GM19467 (cell line): Measurements from ENCODE around the gene ART5.

ENCODE experiments used
- ATAC-seq: cut with Tn5 transposase; IDR thresholded peaks from one replicate; pipeline ENCODE4 v1.9.1; 2021; ENCODE audit warnings: mild to moderate bottlenecking, moderate library complexity; ENCODE audit not compliant: unreplicated experiment

ART5 gene, protein sequence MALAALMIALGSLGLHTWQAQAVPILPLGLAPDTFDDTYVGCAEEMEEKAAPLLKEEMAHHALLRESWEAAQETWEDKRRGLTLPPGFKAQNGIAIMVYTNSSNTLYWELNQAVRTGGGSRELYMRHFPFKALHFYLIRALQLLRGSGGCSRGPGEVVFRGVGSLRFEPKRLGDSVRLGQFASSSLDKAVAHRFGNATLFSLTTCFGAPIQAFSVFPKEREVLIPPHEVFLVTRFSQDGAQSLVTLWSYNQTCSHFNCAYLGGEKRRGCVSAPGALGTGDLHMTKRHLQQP

DNA sequence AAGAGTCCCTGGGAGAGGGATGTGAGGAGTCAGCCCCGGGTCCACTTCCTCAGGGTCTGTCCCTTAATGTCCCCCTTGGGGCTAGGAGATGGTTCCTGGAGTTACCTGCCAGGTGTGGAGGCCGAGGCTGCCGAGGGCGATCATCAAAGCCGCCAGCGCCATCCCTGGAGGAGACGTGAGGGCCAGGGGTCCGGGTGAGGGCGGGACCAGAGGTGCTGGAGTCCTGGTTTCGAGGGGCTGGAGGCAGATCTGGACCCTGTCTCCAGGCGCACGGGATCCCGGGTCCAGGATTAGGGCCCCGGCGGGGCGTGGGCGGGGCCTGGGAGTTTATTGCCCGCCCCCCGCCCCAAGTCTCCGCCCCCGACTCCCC is at the start of gene ART5:
ART5 (minus strand) TSS at position 292 of the 370 bp plus-strand sequence; CDS start at position 162, 130 bp downstream.
- no peak for ATAC-seq

DNA sequence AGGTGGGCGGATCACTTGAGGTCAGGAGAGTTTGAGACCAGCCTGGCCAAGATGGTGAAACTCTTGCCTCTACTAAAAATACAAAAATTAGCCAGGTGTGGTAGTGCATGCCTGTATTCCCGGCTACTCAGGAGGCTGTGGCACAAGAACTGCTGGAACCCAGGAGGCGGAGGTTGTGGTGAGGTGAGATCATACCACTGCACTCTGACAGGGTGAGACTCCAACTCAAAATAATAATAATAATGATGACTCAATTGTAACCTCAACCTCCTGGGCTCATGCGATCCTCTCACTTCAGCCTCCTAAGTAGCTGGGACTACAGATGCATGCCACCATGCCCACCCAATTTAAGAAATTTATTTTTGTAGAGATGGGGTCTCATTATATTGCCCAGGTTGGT is 45.0 kb upstream of the ART5 start:
- ATAC-seq, result no peak

DNA sequence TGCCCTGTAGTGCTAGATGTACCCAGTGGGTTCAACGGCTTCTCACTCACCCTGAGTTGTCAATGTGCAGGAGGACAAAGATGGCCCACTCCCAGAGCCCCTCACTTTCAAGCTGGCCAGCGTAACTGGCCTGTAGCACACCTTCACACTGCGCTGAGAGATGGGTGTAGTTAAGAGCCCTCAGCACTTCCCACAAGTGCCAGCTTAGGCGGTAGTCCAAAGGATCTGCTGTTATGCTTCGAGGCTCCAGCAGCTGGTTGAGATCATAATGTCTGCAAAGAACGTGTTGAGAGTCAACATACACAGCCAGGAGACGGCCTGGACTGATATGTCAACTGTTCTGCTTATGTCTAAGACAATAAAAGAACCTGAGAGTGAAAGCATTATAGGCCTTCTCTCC is 44.1 kb upstream of the ART5 start:
- ATAC-seq, result no peak

DNA sequence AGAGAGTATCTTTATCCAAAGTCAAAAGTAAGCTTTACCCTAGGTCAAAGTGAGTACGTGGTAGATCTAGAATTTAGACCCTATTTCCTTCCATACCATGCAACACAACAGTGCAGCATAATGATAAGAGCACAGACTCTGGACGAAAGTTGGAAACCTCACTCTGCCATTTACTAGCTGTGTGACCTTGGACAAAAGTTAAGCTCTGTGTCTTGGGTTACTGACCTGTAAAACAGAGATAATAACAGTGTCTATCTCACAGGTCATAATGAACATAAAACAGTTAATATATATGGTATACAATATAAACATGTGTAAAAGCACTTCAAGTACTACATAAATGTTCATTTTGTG is 43.0 kb upstream of the ART5 start:
- ATAC-seq, result no peak

DNA sequence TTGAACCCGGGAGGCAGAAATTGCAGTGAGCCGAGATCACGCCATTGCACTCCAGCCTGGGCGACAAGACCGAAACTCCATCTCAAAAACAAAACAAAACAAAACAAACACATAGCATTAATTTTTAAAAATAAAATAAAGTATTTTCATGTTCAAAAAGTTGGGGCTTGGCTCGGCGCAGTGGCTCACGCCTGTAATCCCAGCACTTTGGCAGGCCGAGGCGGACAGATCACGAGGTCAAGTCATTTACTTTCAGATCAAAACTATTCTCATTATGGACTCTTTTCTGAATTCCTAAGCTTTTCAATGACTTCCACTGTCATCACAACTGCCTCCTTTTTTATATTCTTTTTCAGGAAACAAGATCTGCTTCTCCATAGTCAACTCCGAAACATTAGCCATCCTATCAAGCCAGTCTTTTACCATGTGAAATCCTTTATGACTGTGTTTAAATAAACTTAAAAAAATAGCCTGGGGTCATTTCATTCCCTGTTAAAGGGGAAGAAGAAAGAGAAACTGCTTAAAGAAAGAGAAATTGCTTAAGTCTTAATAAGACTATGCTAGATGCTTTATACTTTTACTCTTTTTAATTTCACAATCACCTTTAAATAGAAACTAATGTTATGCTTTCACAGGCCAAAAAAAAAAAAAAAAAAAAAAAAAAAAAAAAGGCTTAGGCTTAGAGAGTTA is 42.5 kb upstream of the ART5 start:
- ATAC-seq, result no peak

DNA sequence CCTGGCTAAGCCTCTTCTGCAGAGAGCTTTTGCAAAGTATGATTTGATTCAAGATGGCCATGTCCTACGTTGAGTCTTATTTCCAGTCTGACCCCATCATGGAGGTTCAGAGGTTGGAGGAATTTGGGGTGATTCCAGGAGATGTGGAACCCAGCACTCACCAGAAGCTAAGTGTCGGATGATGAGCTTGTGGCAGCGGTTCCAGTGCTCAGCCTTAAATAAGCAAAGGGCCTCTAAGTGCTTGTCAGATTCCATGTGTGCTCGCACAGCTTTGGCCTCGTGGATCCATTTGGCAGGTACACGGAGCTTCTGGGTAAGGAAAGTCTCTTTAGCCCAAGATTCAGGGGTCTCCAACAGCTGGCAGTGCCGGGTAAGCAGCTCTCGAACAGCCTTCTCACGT is 41.2 kb upstream of the ART5 start:
- ATAC-seq, result no peak

DNA sequence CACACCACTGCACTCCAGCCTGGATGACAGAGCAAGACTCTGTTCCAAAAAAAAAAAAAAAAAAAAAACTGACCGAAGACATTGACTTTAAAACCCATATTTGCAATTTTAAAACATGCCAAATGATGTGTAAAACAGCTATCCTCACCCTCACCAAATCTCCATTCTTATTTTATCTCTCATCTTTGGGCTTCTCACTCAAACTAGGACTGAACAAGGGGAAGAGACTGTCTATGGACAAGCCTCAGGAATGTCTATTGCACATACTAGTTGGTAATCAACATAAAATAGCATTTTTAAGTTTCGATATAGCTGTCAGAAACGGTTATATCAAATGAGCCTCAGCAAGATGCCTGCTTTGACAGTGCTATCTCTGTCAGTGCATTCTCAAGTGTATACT is 37.3 kb upstream of the ART5 start:
- ATAC-seq, result no peak

DNA sequence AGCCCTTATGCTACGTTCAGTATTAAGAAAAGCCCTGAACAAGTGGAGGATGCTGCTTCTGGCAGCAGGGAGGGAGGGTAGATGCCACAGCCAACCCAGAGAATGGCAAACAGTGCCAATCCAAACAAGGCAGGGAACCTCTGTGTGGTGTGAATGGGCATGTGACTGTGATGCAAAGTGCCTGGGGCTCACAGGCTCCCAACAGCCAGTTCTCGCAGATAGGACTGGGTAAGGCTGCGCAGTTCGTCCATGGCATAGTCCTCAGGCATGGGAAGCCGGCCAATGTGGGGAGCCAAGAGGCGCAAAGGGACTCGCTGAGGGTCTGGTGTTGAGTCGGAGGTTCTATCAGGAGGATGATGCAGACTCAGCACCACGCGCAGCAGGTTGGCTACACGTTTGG is 34.2 kb upstream of the ART5 start:
- ATAC-seq, result no peak

DNA sequence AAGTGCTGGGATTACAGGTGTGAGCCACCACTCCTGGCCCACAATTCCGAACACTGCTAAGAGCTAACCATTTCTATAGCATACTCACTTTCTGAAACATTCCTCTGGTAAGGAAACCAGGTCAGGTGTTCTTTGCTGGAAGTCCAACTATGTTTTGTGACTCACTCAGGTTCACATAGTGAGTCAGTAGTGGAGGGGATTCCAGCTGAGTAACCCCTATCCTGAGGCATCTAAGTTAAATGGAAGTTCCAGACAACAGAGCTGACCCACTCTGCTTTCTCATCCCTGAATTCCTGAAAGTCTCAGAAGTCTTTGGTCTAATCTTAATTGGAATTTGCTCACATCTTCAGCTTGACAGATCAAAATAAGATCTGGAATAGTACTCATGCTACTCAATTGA is 32.4 kb upstream of the ART5 start:
- ATAC-seq, result no peak

DNA sequence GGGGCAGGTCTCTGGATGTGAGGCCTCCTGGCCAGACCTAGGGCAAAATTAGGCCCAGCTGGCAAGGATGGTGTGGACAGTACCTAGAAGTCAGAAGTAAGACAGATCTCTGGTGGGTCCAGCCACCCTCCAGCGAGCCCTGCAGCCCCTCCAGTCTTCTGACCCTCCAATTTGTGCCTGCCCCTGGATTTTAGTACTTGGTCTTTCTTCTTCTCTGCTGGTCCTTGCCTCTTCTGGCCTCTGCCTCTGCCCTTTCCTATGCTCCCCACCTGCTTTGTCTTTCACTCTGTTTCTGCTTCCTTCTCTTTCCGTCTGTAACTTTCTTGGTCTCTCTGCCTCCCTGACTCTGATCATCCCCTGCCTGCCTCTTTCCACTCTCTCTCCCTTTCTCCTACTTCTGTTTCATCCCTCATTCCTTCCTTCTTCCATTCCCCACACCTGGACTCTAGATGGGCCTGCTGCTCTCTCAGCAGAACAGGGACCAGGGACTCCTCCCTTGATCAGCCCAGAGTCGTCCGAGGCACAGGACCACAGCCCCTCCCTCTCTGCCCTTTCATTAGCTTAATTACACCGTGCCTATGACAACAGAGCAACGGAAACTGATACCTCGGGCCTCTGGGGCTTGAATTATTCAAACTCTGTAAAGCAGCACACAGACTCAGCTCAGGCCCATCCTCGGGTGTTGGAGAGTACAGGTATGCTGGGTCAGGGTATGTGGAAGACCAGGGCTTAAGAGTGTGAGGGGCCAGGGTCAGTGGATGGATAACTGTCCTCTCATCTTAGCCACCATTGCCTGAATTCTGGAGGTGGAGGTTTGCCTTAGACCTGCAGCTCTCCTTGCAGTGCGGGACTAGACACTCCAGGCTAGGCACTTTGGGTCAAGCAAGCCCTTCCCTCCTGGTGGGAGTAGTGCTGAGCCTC is 29.8 kb upstream of the ART5 start, which contains the start of gene CHRNA10:
CHRNA10 (minus strand) TSS at position 51 of the 921 bp plus-strand sequence. CDS start 72 bp downstream, outside the sequence.
- ATAC-seq, result no peak

DNA sequence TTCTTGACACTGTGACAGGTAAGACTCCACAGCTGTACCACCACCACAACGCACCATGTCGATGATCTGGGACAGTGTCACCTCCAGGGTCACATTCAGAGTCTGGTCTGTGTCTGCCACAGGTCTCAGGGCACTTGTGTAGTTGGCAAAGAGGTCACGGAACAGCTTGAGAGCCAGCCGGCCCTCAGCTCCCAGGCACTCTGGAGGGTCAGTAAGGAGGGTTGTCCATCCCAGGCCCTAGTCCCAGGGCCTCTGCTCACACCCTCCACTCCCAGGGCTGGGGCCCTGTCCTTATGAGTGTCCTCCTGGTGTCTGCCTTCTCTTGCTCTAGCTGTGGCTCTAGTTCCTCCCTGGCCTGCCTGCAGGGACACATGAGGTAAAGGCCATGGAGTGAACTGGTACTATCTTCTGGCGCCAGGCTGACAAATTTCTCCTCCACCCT is 28.0 kb upstream of the ART5 start:
- no peak for ATAC-seq

DNA sequence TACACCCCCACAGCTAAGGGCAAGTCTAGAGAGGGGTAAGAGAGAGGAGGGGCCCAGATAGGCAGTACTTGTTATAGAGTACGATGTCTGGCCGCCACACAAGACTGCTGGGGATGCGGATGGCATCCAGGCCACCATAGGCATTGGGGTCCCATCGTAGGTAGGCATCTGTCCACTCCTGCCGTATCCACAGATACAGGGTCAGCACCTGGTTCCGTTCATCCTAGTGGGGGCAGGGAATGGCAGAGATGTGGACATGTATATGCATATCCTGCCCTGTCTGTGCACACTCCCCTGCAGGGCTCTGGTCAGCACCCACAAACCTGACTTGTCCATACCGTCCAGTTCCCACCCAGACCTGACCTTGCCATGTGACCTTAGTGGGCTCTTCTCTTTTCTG is 27.3 kb upstream of the ART5 start:
- ATAC-seq, result no peak

DNA sequence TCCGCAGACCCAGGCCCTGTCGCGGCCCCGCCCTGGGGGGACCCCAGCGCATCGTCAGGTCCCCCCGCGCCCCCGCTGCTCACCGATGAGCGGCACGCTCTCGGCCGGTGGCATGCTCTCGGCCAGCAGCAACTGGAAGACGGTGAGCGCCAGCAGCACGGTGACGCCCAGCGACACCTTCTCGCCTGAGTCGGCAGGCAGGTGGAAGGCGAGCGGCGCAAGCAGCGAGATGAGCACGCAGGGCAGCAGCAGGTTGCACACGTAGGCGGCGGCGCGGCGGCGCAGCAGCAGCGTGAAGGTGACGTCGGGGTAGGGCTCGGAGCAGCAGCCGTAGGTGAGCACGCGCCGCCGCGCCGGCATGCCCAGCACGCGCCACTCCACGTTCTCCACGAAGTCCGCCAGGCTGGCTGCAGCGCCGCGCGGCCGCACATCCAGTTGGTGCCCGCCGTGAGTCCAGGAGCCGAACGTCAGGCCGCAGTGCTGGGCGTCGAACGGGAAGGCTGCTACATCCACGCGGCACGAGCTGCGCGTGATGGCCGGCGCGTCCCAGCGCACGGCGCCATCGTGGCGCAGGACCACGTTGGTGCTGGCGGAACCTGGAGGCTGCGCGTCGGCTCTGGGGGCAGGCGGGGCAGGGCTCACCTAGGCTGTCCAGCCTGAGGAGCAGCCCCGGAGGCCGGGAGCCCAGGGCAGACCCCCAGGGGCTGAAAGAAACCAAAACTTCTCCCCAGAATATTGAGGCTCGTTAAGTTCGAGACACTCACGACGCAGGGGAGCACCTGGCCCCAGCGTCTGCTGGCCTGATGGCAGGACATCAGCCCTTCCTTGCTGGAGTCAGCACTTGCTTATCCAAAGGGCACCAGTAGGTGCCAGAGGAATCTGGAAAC is 25.6 kb upstream of the ART5 start:
- ATAC-seq, result no peak

DNA sequence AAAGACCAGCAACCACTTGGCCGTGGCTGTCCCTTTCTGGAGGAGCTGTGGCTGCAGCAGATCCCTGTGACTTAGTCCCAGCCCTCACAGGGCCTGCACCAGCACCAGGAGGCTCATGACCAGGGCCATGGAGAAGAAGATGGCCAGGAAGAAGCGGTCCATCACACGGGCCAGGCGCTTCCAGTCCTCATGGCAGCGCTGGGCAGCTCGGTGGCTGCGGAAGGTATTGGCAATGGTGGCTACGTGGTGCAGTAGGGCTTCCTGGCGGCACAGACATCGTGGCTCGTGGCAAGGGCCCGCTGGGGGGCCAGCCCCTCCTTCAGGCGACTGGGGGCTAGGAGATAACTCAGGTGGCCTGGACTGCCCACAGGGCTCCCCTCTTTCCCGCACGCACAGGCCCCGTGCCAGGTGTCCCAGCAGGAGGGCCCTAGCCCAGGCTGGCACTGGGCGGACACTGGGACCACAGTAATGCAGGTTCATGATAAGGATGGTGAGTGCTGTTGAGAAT is 24.3 kb upstream of the ART5 start:
- ATAC-seq, result no peak

DNA sequence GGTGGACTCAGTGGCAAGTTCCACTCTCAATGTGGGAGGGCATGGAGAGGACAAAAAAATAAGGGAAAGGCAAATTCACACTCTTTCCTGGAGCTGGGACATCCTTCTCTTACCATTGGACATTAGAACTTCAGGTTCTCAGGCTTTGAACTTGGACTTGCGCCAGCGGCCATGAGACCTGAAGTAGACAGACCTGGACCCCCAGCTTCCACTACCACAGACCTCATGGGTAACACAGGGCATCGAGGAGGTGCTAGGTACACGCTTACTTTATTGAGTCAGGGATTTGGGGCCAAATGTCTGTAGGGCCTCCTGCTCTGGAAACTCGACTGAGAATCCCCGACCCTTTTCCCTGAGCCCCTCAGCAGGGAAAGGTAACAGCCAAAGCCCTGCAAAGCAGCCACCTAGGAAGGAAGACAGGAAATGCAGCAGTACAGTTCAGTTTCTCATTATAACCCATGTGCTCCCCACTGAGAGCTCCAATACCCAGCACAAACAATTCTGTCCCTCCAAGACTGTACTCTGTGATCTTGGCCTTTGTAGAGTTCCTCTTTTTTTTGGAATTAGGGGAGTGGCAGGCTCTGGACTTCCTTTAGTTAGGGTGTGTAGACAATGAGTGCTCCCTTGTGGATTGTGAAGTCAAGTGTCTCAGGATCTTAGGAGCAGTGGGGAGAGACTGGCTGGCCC is 23.7 kb upstream of the ART5 start:
- no peak for ATAC-seq

DNA sequence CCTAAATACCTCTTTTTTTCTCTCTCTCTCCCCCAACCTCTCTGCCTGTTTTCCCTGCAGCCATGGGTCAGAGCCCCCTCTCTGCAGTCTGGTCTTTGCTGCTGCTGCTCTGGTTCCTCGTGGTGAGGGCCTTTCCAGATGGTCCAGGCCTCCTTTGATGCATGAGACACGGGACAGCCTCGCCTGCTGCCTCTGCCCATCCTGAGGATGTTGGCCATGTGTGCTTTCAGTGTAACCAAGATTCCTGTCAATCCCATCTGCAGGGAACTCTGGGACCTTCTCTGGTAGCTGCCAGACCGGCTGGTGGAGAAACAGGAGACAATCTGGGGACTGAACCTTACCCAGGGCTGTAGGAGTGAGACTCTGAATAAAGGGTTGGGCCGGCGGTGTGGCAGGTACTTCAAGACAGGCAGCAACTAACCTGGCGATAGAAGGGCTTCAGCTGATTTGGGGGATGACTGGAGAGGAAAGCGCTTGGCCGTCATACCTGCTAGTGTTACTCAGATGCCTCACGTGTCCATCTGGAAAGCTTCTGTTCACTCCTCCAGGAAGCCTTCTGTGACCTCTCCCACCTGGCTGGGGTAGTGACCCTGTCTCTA is 22.3 kb upstream of the ART5 start:
- no peak for ATAC-seq

DNA sequence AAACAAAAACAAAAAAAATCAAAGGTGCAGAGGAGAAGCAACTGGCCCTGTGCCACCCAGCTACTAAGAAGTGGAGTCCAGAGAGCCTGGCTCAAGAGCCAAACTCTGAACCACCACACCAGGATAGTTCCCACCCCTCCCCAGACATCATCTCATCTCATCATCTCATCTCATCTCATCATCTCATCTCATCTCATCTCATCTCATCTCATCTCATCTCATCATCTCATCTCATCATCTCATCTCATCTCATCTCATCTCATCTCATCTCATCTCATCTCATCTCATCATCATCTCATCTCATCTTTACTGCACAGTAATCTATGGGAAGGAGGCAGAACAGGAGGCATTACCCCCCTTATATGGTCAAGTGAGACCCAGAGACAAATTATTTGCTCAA is 21.1 kb upstream of the ART5 start:
- ATAC-seq, result no peak

DNA sequence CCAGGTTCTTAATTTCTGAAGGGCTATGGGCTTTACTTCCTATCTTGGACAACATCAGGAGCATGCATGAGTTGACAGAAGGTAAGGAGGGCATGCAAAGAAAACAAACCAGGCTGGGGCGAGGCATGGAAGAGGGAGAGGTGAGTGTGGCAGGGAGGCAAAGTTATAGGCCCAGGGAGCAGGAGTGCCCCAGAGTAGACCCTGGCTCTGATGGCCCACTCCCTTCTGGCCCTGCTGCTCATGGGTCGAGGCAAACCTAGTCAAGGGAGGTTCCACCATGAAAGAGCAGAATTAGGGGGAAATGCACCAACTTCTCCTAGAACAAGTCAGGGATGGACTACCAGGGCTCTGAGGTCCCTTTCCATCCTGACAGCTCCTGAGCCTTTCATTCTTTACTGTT is 19.2 kb upstream of the ART5 start:
- ATAC-seq, result no peak
